ENCODE data around the gene MREG.
"Not testable (repeated sequence)": the region's sequence is repeated elsewhere in the genome, so short reads cannot be mapped to it uniquely, and the experiment has no call there.

Gene MREG

GRCh38 chr2:215988556-215989207, 24.7 kb downstream of the MREG start:
- not testable (repeated sequence) for DNase-seq (ENCODE audit: low read depth in 3 of 3)

DNA sequence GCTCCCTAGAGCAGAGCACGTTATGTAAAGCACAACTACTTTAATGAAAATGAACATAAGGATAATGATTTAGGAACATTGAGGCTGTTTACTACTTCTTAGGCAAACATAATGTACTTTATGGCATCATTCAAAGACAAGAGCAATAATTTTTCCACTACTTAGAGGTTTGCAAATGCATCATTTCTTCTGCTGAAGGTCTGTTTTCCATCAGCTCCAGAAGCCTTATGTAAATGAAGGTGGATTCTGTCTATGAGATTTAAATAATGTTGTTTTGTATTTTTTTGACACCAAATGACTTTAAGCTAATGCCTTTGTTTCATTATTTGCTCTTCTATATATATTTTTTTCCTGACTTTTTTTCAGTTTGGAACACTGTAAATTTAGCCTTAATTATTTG, 28.1 kb downstream of the MREG start:
- no peak for DNase-seq (ENCODE audit: low read depth in 3 of 3)

GRCh38 chr2:215984661-215985060, 28.7 kb downstream of the MREG start:
- no peak for DNase-seq (ENCODE audit: low read depth in 3 of 3)

DNA sequence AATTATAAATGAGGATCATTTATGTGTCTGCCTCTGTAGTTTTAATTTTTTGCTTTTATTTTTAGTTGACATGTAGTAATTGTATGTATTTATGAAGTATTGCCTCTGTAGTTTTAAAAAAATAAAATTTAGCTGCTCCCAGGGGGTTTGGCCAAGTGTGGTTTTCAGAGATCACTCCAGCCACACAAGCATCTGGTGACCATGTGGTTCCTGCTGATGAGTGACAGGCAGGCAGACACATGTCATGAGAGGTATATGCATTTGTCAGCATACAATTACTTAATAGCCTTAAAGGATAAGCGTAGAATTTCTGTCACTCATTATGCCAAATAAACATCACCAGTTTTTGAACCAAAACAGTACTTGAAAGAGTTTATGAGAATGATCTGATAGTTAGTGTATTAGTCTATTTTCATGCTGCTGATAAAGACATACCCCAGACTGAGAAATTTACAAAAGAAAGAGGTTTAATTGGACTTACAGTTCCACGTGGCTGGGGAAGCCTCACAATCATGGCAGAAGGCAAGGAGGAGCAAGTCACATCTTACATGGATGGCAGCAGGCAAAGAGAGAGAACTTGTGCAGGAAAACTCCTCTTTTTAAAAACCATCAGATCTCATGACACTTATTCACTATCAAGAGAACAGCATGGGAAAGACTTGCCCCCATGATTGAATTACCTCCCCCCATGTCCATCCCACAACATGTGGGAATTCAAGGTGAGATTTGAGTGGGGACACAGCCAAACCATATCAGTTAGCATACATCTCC, 29.6 kb downstream of the MREG start:
- DNase-seq (ENCODE audit: low read depth in 3 of 3): no peak

GRCh38 chr2:215982465-215982875, 30.9 kb downstream of the MREG start:
- peak in 2 of 3 donors; percentile 9 to 24 for DNase-seq (ENCODE audit: low read depth in 3 of 3)

DNA sequence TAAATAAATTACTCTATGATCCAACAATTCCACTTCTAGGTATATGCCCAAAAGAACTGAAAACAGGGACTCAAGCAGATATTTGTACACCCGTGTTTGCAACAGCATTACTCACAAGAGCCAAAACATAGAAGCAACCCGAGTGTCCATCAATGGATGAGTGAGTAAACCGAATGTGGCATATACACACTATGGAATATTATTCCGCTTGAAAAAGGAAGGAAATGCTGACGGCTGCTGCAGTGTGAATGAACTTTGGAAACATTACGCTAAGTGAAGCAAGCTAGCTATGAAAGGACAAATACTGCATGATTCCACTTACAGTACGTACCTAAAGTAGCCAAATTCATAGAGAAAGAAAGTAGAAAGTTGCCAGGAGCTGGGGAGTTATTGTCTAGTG, 32.2 kb downstream of the MREG start:
- no peak for DNase-seq (ENCODE audit: low read depth in 3 of 3)

DNA sequence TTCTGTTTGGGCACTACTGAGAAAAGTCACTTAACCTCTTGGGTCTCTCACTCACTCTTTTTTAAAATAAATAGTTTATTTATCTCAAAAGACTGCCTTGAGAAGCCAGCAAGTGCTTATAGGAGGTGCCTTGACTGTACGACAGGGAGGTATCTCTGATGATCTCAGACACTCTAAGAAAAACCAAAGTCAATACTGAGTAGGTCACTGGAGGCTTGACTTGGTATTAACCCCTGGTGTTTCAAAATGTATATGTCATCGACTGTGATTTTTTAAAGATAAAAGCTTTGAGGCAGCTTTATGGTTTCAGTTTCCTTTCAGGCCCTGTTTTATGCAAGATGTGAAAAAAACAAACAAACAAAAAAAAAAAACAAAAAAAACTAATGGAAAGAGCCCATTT, 33.7 kb downstream of the MREG start:
- DNase-seq (ENCODE audit: low read depth in 3 of 3): no peak

GRCh38 chr2:215974700-215975429, 38.5 kb downstream of the MREG start:
- no peak for DNase-seq (ENCODE audit: low read depth in 3 of 3)

DNA sequence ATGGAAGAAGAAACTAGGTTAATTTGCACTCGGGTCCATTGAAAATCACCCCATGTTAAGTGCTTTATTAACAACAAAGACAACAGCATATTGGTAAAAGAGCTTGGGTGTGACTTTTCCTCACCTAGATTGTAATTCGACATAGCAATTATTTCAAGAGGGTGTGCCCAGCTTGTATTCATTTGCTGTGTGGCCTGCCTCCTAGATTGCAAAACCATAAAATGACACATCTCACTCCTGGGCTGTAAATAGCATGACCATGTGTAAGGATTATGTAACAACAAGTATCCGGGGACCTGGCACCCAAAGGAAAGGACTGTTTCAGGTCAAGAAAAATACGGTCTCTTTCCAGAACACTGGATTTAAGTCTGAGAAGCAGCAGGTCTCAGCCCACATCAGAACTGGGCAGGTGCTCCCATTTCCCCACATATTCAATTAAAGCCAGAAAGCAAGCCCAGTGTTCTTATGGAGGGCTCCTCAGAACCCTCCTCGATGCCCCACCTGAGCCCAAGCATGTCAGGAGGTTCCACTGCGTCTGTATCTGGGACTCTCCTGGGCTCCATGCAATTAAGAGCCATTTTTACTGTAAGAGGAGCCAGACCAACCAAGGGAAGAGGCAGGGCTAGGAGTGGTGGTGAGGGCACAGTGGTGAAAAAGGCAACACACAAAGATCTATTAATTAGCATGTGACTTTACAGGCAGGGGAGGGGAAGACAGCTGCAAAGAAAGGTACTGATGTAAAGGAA, 39.2 kb downstream of the MREG start:
- no peak for DNase-seq (ENCODE audit: low read depth in 3 of 3)

- DNase-seq (ENCODE audit: low read depth in 3 of 3): no peak
Observed at GRCh38 chr2:215973145-215973792, 40.1 kb downstream of the MREG start.

DNA sequence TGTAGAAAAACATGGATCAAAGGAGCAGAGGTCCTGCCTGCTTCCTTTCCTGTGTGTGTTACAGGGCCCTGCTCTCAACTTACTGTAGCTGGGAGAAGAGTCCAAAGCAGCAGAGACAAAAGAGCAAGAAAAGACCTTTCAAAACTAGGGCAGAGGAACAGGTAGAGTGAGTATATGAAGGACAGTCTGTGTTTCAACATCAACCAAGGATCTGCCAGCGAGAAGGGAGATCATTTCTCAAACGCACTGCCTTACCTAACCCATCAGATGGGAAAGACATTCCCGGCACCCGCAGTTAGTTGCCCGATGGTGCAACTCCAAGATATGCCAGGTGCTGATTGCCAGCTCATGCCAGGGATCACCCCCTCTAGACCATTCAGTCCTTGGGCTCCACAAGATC, 41.7 kb downstream of the MREG start:
- no peak for DNase-seq (ENCODE audit: low read depth in 3 of 3)

DNA sequence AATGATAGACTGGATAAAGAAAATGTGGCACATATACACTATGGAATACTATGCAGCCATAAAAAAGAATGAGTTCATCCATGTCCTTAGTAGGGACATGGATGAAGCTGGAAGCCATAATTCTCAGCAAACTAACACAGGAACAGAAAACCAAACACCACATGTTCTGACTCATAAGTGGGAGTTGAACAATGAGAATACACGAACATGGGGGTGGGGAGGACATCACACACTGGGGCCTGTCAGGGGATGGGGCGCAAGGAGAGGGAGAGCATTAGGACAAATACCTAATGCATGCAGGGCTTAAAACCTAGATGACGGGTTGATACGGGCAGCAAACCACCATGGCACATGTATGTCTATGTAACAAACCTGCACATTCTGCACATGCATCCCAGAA, 42.5 kb downstream of the MREG start:
- DNase-seq (ENCODE audit: low read depth in 3 of 3): peak in 1 of 3 donors; percentile 11

DNA sequence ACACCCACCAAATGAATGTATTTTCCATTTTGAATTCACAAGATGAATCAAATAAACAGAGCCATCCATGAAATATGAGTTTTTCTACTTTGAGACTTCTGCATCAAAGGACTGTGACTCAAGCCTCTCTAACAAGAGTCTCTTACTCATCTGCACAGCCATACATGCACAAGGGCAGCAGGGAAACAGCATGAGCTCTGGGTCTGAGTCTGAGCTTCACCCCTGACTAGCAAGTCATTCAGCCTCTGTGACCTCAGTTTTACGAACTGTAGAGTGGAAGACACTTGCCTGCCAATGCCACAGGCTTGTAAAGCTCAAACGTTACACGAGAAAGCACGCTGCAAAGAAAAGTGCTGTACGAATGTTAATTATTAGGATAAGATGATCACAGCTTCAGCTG, 42.9 kb downstream of the MREG start:
- peak; percentile 2 to 49 (median 24) for DNase-seq (ENCODE audit: low read depth in 3 of 3)

DNA sequence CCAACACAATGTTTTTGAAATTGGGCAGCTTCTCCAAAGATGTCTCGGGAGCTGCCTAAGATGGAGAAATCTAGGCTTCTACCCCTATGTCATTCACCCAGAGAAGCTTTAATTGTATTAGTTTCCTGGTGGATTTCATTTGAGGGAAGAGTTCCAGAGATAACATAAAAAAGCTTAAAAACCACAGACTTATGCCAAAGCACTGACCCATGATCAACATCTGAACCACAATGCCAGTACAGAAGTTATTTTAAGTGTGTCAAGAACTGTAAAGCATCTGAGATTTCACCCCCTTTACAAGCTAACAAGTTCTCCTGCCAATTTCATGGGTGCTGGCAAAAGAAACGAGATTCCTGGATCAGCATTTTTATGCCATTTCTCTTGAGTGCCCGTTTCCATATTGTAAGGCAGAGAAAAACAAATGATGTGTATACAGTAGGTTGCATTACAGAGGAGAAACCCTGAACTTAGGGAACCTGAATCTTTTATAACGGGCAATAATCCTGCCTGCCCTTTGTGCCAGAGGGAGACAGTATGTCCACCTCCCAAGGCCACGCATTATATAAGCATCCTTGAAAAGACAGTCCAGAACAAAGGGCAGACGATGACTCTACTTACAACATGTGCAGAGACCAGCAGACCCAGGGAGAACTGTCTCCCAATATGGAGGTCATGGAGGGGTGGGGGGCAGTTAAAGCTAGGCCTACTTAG, 44.1 kb downstream of the MREG start:
- DNase-seq (ENCODE audit: low read depth in 3 of 3): no peak

GRCh38 chr2:215968499-215968898, 44.9 kb downstream of the MREG start:
- DNase-seq (ENCODE audit: low read depth in 3 of 3): no peak

GRCh38 chr2:215967590-215968378, 45.6 kb downstream of the MREG start:
- DNase-seq (ENCODE audit: low read depth in 3 of 3): no peak

DNA sequence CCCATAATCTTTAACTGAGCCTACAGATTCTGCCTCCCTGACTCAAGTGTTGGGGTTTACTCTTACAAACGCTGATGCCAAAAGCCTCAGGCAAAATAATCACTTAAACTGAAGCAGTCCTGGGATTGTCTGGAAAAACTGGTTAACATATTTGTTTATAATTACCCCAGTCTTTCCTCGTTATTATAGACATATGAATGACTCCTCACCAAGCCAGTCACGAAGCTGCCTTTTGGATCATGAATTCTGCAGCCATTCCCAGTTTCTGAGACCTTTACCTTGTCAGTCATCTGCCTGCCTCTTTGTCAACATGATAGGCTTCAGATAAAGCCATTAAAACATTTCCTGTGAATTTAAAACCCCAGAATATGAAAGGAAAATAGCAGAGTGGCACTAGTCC, 46.4 kb downstream of the MREG start:
- DNase-seq (ENCODE audit: low read depth in 3 of 3): no peak

DNA sequence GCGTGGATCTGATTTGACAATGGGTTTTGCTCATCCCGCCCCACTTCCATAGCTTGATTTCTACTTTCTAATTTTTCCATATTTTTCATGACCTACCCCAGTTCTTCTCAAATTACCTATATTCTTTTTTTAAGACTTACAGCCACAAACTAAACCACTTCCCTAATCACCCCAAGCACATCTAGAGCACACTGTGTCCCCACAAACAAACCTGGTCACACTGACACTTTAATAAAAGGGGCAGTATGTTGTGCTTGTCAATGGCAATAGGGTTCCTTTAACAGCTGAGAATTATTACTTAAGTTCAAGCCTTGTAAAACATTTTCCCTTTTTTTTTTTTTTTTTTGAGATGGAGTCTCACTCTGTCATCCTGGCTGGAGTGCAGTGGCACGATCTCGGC, 47.1 kb downstream of the MREG start:
- DNase-seq (ENCODE audit: low read depth in 3 of 3): no peak

GRCh38 chr2:215965532-215966165, 47.7 kb downstream of the MREG start:
- DNase-seq (ENCODE audit: low read depth in 3 of 3): no peak

- no peak for DNase-seq (ENCODE audit: low read depth in 3 of 3)
Observed at GRCh38 chr2:215961981-215962380, 51.4 kb downstream of the MREG start.

Measured in stimulated activated CD4-positive, alpha-beta T cell treated with anti-CD3 and anti-CD28 coated beads, TNF-alpha, amount 100 ng/mL, for 48 hours (primary cell).